Fibroblast of the aortic adventitia (primary cell): ENCODE data around the gene LPAR2. TPM values are rescaled to one million over a fixed set of nuclear protein-coding genes. Genes with fewer than 3 reads are reported as not detected.

ENCODE experiments used
- DNase-seq: peaks from one replicate; pipeline ENCODE4 v3.0.0-alpha.2; 2010; ENCODE audit warnings: low read depth
- H3K4me3 ChIP-seq: 2 replicates; pipeline ENCODE4 v1.5.1; 2011; ENCODE audit warnings: low read depth, mild to moderate bottlenecking, control low read depth, low read length, moderate library complexity
- CTCF ChIP-seq: IDR thresholded peaks from 2 replicates; pipeline ENCODE4 v1.5.1; 2011; ENCODE audit warnings: mild to moderate bottlenecking, low read length, control low read depth, inconsistent platforms; ENCODE audit not compliant: insufficient read depth
- total RNA-seq: library from RNA; depleted of rRNA; stranded (reverse); fragments of >200 nt; gene quantifications from 2 replicates; pipeline ENCODE4 v1.2.3, GENCODE V29; 2012; ENCODE audit warnings: low replicate concordance

LPAR2 gene
- total RNA-seq, 1 donor, result 1.1 TPM

- no peak for DNase-seq
- H3K4me3 ChIP-seq, result no peak overlapping the region
- no peak for TF ChIP-seq CTCF
These were observed 8.7 kb upstream of the LPAR2 start for GRCh38 chr19:19636573-19637185.

GRCh38 chr19:19635313-19635702 lies 7.3 kb upstream of the LPAR2 start:
- H3K4me3 ChIP-seq, result no peak overlapping the region
- DNase-seq, result no peak
- TF ChIP-seq CTCF, result no peak

- no peak for DNase-seq
- no peak overlapping the region for H3K4me3 ChIP-seq
- TF ChIP-seq CTCF, result no peak
These were observed 6.7 kb upstream of the LPAR2 start for GRCh38 chr19:19634516-19635312.

GRCh38 chr19:19633711-19634515 lies 5.9 kb upstream of the LPAR2 start:
- no peak overlapping the region for H3K4me3 ChIP-seq
- DNase-seq, result no peak
- TF ChIP-seq CTCF, result no peak

- DNase-seq, result no peak
These were observed 4.6 kb upstream of the LPAR2 start for GRCh38 chr19:19632661-19633060.

GRCh38 chr19:19631346-19631745 lies 3.3 kb upstream of the LPAR2 start:
- DNase-seq, result no peak
- TF ChIP-seq CTCF, result no peak

More at GRCh38 chr19:19632661-19633060, 4.6 kb upstream of the LPAR2 start:
- no peak overlapping the region for H3K4me3 ChIP-seq
- no peak for TF ChIP-seq CTCF

More at GRCh38 chr19:19631346-19631745, 3.3 kb upstream of the LPAR2 start:
- no peak overlapping the region for H3K4me3 ChIP-seq
